WTC11 (cell line): ENCODE measurements around the gene DNLZ.

Experiments used
- CTCF ChIP-seq: fragments of 200-600 bp; IDR thresholded peaks from 2 replicates; pipeline ENCODE4 v1.8.0; 2022; ENCODE audit warnings: antibody characterized with exemption
- ESRRA ChIP-seq: sonication (generic); formaldehyde crosslinking; IDR thresholded peaks from 2 replicates; pipeline ENCODE4 v1.8.1; 2022; ENCODE audit warnings: mild to moderate bottlenecking, missing genetic modification reagents, borderline replicate concordance
- NFE2L1 ChIP-seq: sonication (generic); formaldehyde crosslinking; IDR thresholded peaks from 2 replicates; pipeline ENCODE4 v1.8.1; 2023; ENCODE audit warnings: missing genetic modification reagents
- TP53 ChIP-seq: sonication (generic); formaldehyde crosslinking; IDR thresholded peaks from 2 replicates; pipeline ENCODE4 v1.8.1; 2023; ENCODE audit warnings: mild to moderate bottlenecking, missing genetic modification reagents
- TF ChIP-seq, protein P1 (sequence below): sonication (generic); formaldehyde crosslinking; IDR thresholded peaks from 2 replicates; pipeline ENCODE4 v1.8.0; 2022; ENCODE audit warnings: mild to moderate bottlenecking, missing genetic modification reagents

DNA sequence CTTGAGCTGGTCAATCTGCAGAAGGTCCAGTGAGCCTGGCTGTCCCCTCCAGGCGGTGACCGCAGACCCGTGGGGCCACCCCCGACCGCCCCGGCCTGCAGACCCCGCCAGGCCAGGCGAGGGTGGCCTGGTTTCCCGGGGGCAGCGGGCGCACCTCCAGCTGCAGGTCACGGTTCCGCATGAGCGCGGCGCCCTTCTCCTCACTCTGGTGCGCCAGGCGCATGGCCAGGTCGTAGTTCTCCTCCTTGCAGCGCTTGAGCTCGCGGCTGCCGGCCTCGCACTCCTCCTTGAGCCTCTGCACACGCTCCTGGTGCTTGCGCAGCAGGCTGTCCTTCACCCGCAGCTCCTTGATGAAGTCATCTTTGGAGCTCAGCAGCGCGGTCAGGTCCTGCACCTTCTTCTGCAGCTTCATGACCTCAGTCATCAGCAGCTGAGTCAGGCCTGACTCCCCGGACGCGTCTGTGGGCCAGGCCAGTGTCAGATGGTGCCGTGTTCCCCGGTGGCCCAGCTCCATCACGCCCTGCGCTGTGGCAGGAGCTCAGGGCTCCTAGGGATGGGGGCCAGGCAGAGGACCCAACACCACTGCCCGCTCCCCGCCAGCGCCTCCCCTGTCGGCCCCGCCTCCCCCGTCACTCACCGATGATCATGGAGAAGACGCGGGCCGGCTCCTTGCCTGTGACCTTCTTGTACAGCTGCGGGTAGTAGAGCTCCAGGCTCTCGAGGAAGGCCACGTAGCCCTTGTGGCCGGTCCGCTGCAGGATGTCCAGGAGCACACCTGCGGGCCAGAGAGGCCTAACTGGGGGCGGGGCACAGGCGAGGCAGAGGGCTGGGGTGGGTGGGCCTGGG is 7.4 kb upstream of the DNLZ start:
- TF ChIP-seq TP53 (CRISPR knock-in tag) (no peak), CTCF (no peak), NFE2L1 (CRISPR knock-in tag) (no peak), ESRRA (CRISPR knock-in tag) (no peak)
- TF ChIP-seq, protein P1, sequence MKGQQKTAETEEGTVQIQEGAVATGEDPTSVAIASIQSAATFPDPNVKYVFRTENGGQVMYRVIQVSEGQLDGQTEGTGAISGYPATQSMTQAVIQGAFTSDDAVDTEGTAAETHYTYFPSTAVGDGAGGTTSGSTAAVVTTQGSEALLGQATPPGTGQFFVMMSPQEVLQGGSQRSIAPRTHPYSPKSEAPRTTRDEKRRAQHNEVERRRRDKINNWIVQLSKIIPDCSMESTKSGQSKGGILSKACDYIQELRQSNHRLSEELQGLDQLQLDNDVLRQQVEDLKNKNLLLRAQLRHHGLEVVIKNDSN (CRISPR knock-in tag): no peak
